ENCODE results near the gene PIM3.

PIM3 gene

DNA sequence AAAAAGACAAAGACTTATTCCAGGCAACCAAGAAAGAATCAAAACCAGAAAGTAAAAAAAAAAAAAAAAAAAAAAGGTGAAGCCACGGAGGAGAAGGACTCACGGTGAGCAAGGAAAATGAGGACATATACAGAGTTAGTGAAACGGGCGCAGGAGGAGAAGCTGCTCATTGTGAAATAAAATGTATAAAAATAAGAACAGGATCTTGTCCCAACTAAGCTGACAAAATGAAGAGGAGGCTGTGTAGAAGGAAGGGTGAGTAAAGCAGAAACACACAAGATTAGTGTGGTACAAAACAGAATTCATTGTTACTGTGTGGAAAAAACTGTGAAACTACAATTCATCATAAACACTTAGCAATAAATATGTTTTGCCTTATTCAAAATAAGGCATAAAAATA lies 44.3 kb downstream of the PIM3 start:
- no peaks in the 10 kb centered on the region for H3K36me3 ChIP-seq (ENCODE audit: low read length)
- no peaks in the 10 kb centered on the region for H3K79me2 ChIP-seq (ENCODE audit: insufficient read depth, low read length)
- no peak overlapping the region for H3K4me2 ChIP-seq (ENCODE audit: low read depth, low read length, poor library complexity, severe bottlenecking)
- no peak overlapping the region for H2AFZ ChIP-seq (ENCODE audit: low read depth, low read length, severe bottlenecking)
- no peaks in the 10 kb centered on the region for H4K20me1 ChIP-seq (ENCODE audit: low read depth, low read length)
- no peaks in the 10 kb centered on the region for H3K27me3 ChIP-seq (ENCODE audit: low read length)
- H3F3A ChIP-seq (ENCODE audit: insufficient read depth): no peaks in the 10 kb centered on the region
- no peaks in the 10 kb centered on the region for H3K9me3 ChIP-seq (ENCODE audit: insufficient read depth, low read length)
- H3K27ac ChIP-seq (ENCODE audit: low read depth, low read length): no peak overlapping the region
- H3K9me2 ChIP-seq (replicated peaks; ENCODE audit: insufficient read depth, low read length): no peaks in the 10 kb centered on the region
- TF ChIP-seq, protein P1, sequence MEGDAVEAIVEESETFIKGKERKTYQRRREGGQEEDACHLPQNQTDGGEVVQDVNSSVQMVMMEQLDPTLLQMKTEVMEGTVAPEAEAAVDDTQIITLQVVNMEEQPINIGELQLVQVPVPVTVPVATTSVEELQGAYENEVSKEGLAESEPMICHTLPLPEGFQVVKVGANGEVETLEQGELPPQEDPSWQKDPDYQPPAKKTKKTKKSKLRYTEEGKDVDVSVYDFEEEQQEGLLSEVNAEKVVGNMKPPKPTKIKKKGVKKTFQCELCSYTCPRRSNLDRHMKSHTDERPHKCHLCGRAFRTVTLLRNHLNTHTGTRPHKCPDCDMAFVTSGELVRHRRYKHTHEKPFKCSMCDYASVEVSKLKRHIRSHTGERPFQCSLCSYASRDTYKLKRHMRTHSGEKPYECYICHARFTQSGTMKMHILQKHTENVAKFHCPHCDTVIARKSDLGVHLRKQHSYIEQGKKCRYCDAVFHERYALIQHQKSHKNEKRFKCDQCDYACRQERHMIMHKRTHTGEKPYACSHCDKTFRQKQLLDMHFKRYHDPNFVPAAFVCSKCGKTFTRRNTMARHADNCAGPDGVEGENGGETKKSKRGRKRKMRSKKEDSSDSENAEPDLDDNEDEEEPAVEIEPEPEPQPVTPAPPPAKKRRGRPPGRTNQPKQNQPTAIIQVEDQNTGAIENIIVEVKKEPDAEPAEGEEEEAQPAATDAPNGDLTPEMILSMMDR (IDR thresholded peaks at IDR 0.05; ENCODE audit: insufficient read depth, low read length, poor library complexity, severe bottlenecking): no peak
- no peak for TF ChIP-seq EZH2phosphoT487 (conservative IDR thresholded peaks at IDR 0.05; ENCODE audit: low read length)
- H3K4me3 ChIP-seq (ENCODE audit: insufficient read depth, low read length, poor library complexity, severe bottlenecking): no peak overlapping the region
- no peak overlapping the region for H3K9ac ChIP-seq (ENCODE audit: low read length)

DNA sequence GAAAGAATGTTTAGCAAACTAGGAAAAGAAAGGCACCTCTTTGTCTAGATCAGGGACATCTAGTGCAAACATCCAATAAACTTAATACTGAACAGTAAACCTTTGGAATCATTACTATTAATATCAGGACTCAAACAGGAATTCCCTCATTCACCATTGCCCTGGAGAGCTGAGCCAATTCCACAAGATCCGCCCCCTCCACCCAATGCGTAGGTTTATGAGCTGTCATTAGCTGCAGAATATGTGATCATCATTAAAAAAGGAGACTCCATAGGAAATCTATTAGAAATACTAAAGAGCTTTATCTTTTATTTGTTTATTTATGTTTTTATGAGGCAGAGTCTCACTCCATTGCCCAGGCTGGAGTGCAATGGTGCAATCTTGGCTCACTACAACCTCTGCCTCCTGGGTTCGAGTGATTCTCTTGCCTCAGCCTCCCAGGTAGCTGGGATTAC lies 46.5 kb downstream of the PIM3 start:
- Histone ChIP-seq H3K27me3 (ENCODE audit: low read length) (no peaks in the 10 kb centered on the region), H3K9ac (ENCODE audit: low read length) (no peak overlapping the region), H3K4me3 (ENCODE audit: insufficient read depth, low read length, poor library complexity, severe bottlenecking) (no peak overlapping the region), H3K79me2 (ENCODE audit: insufficient read depth, low read length) (no peaks in the 10 kb centered on the region), H2AFZ (ENCODE audit: low read depth, low read length, severe bottlenecking) (no peak overlapping the region), H4K20me1 (ENCODE audit: low read depth, low read length) (no peaks in the 10 kb centered on the region), H3K4me2 (ENCODE audit: low read depth, low read length, poor library complexity, severe bottlenecking) (no peak overlapping the region), H3K9me3 (ENCODE audit: insufficient read depth, low read length) (no peaks in the 10 kb centered on the region), H3K36me3 (ENCODE audit: low read length) (no peaks in the 10 kb centered on the region), H3K9me2 (replicated peaks; ENCODE audit: insufficient read depth, low read length) (no peaks in the 10 kb centered on the region), H3F3A (ENCODE audit: insufficient read depth) (no peaks in the 10 kb centered on the region), H3K27ac (ENCODE audit: low read depth, low read length) (no peak overlapping the region)
- TF ChIP-seq EZH2phosphoT487 (conservative IDR thresholded peaks at IDR 0.05; ENCODE audit: low read length): no peak
- TF ChIP-seq, protein P1 (IDR thresholded peaks at IDR 0.05; ENCODE audit: insufficient read depth, low read length, poor library complexity, severe bottlenecking): no peak

DNA sequence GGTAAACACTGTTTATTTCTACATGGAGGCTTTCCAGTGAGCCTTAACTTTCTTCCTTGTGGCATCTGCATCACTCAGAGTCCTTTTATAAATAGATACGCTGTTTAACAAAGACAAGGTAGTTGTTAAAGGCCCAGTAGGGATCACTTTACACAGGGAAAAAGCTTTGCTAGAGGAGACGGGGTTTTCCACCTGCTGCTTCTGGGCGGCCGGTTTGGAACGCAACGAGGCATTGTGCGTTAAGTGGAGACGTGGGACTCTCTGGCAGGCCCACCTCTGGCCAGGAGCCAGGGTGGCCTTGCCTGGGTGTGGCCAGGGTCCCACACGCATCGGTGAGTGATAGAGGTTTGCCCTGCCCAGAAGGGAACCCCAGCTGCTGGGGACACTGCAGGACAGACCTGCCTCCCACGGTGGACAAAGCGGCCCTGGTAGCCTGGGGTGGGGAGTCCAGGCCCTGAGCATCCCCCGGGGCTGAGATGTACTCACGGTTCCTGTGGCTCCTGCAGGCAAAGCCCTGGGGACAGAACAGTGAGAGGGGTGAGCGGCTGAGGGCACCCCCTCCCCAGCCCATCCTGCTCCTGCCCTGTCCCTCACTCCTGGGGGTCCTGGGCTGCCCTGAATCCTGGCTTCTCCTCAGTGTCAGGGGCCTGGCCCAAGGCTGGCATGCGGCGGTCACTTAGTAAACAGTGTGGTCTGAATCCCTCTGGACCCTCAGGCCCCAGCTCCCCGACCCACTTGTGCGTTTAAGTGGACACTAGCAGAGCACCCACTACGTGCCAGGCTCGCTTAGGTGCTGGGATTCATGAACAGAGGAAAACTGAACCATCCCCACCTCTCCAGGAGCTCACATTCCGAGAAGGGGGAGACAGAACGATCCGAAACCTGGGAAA lies 47.8 kb downstream of the PIM3 start:
- TF ChIP-seq, protein P1 (IDR thresholded peaks at IDR 0.05; ENCODE audit: insufficient read depth, low read length, poor library complexity, severe bottlenecking): no peak
- no peak for TF ChIP-seq EZH2phosphoT487 (conservative IDR thresholded peaks at IDR 0.05; ENCODE audit: low read length)

More for the DNA sequence above, 47.8 kb downstream of the PIM3 start:
- no peaks in the 10 kb centered on the region for H3K79me2 ChIP-seq (ENCODE audit: insufficient read depth, low read length)
- H3K36me3 ChIP-seq (ENCODE audit: low read length): no peaks in the 10 kb centered on the region
- H3K9me3 ChIP-seq (ENCODE audit: insufficient read depth, low read length): no peaks in the 10 kb centered on the region
- no peaks in the 10 kb centered on the region for H4K20me1 ChIP-seq (ENCODE audit: low read depth, low read length)
- no peaks in the 10 kb centered on the region for H3K9me2 ChIP-seq (replicated peaks; ENCODE audit: insufficient read depth, low read length)
- no peaks in the 10 kb centered on the region for H3K27me3 ChIP-seq (ENCODE audit: low read length)
- H3K27ac ChIP-seq (ENCODE audit: low read depth, low read length): no peak overlapping the region
- H3K4me3 ChIP-seq (ENCODE audit: insufficient read depth, low read length, poor library complexity, severe bottlenecking): no peak overlapping the region
- no peaks in the 10 kb centered on the region for H3F3A ChIP-seq (ENCODE audit: insufficient read depth)
- no peak overlapping the region for H2AFZ ChIP-seq (ENCODE audit: low read depth, low read length, severe bottlenecking)
- H3K9ac ChIP-seq (ENCODE audit: low read length): no peak overlapping the region
- no peak overlapping the region for H3K4me2 ChIP-seq (ENCODE audit: low read depth, low read length, poor library complexity, severe bottlenecking)

Measured in SU-DHL-6 (cell line).